Stimulated activated CD8-positive, alpha-beta memory T cell treated with anti-CD3 and anti-CD28 coated beads, Interleukin-15, amount 100 ng/mL, for 1 hour (primary cell): Measurements from ENCODE around the gene SNORC.

ENCODE experiments used
- DNase-seq: peaks from one replicate; pipeline ENCODE4 v3.0.0-alpha.2; 2020; ENCODE audit warnings: low read depth

The SNORC gene

GRCh38 chr2:232882505-232883115 is 12.5 kb downstream of the SNORC start:
- no peak for DNase-seq

DNA sequence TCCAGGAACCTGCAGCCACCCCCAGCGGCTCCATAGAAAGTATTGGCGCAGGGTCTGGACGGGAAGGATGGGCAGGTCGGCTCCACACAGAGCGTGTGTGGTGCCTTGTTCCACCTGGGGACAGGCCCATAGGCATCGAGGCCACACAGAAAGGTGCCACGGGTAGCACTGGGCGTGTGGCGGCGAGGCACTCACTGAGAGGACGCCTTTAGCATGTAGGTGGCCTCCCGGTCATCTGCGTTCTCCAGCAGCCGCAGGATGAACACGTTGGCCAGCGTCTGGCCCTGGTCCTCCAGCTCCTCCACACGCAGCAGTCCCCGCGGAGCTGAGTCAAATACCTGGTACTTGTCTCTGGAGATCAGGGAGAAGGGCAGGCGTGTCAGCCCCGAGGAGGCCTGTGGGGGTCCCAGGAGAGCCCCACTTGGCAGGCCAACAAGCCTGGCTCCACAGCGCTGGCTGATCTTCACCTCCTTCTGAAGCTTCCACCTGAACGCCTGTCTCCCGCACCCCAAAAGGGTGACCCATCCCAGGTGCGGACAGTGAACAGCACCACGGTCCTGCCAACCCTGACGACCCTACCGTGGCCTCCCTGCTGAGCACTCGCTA is 13.2 kb downstream of the SNORC start:
- no peak for DNase-seq

GRCh38 chr2:232884001-232884421 is 13.9 kb downstream of the SNORC start:
- DNase-seq: no peak

- no peak for DNase-seq
Observed at GRCh38 chr2:232884549-232885263, 14.6 kb downstream of the SNORC start.

- DNase-seq: no peak
Observed at GRCh38 chr2:232885264-232885961, 15.3 kb downstream of the SNORC start.

DNA sequence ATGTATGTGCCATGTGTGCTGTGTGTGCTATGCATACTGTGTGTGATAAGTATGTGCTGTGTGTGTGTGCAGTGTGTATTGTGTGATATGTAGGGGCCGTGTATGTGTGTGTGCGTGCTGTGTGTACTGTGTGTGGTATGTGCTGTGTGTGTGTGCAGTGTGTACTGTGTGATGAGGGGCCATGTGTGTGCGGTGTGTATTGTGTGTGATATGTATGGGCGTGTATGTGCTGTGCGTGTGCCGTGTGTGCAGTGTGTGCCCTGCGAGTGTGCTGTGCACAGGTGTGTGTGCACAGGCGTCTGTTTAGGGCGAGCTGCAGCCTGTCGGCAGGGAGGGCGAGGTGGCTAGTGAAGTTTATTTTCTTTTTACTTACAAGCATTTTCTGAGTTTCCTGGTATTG is 16.1 kb downstream of the SNORC start:
- DNase-seq: no peak

DNA sequence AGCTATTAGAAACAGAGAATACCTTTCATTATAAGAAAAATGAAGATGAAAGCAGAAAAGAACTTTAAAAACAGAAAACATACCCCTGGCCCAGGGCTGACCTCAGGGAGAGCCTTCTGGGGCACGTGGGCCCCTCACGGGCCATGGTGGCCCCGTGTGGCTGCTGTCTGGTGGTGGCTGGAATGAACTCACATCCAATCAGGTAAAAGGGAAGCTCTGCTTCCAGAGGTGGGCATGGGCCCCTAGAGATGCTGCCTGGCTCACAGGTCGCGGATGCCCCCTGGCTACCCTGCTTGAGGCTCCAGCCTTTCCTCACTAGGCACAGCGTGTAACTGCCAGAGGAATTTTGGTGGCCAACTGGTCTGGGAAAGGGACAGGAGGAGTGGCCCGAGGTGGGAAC is 16.6 kb downstream of the SNORC start:
- no peak for DNase-seq

DNA sequence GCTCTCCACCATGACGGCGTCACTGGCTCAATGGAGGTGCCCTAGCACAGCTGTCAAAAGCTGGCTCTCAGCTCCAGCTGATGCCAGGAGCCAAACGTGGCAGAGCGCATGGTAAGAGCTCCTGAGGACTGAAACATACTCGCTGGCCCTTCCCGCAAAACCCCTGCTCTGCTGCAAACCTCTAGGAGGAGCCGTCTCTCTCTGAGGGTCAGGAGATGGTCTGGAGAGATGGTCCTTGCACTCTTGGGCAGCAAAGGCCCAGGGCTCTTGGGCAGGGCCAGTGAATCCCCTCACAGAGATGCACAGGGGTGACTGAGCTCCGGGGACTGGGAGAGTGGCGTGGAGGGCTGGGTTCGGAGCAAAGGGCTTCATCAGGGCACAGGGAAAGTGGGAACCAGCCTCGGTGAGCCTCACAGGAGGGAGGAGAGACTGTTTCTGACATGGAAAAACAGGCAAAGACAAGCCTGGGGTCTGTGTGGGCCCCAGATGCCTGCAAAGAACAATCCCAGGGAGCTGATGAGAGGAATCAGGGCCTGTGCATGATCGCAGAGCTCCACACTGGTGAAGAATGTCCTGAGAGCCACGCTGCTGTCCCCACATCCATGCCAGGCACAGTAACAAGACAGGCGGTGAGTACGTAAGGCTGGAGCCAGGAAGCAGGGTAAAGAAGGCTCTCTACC is 17.2 kb downstream of the SNORC start:
- DNase-seq: no peak

DNA sequence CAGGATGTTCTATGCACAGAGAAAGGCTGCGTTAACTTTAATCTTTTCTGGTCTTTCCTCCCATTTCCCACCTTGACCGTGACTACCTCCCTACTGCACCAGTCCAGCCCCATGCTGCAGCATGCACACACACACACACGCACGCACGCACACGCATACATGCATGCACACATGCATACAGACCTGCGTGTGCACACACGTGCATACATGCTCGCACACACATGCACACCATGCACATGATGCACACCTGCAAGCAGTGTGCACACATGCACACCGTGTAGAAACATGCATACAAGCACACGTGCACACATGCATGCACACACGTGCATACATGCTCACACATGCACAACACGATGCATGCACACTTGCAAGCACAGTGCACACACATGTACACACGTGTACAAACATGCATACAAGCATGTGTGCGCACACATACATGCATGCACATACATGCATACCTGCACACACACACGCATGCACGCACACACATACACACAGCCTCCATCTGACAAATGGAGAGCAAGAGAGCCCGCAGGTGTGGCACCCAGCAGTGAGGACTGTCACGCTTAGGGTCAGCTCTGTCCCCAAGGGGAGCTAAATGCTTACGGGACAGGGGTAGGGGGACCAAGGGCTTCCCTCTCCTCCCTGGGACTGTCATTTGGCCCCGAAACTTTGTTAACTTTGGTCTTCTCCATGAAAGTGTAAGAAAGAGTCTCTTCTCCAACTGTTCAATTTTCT is 18.2 kb downstream of the SNORC start:
- no peak for DNase-seq

GRCh38 chr2:232888839-232889529 is 18.9 kb downstream of the SNORC start:
- no peak for DNase-seq

GRCh38 chr2:232889876-232890401 is 19.9 kb downstream of the SNORC start:
- DNase-seq: no peak

DNA sequence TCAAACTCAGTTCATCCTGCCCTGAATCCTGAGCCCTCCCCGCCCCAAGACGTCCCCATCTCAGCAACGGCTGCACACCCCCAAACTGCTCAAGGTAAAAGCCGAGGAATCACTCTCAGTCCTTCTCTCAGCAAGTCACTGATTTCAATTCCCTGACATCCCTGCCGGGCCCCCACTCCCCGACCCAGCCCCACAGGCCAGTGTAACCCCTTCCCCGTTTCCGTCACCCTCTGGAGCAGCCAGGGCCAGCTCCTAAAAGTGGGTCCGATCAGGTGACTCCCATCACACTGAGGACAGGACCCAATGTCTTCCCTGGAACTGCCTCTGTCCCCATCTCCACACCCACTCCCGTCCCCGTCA is 20.5 kb downstream of the SNORC start:
- no peak for DNase-seq

DNA sequence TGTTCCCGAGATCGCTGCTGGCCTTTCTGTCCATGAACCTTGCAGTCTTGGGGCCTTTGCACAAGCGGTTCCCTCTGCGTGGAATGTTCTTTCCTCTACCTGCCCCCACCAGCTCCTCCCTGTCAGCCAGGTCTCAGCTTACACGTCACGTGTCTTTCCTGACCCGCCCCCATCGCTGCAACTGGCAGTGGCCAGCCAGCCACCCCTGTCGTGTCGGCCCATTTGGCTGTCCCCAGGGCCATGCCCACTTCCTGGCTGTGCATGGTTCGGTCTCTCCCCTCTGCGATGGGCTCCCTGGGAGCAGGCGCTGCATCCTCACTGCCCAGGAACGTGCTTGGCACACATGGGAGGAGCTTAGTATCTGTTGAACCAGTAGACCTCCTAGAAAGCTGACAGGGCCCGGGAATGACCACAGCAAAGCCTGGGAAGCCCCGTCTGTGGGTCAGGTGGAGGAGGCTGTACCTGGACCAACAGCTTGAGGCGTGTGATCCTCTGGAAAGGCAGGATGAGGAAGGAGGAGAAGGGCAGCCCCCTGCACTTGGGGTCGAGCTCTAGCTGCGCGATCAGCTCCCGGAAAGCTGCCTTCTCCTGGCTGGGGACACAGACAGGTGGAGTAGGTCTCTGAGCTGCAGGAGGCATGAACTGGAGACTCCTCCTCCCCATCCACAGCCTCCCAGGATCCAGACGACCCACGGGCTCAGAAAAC is 21.0 kb downstream of the SNORC start:
- no peak for DNase-seq

- DNase-seq: no peak
Observed at GRCh38 chr2:232891621-232892071, 21.6 kb downstream of the SNORC start.

DNA sequence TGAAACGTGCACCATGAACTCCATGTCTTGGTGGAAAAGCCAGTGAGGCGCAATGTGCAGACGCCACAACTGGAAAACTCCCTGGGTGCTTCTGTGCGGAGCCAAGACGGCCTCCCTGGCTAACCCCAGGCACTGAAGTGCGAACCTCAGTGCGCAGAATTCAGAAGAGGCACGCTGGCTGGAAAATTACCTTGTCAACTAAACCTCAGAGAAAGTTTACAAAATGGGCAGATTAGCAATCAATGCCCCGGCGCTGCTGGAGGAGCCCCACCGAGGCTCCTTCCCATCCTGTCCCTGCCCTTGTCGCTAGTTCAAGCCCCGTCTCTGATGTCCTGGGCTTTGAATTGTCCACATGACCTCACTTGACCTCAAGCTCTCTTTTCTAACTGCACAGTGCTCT is 22.2 kb downstream of the SNORC start:
- no peak for DNase-seq

DNA sequence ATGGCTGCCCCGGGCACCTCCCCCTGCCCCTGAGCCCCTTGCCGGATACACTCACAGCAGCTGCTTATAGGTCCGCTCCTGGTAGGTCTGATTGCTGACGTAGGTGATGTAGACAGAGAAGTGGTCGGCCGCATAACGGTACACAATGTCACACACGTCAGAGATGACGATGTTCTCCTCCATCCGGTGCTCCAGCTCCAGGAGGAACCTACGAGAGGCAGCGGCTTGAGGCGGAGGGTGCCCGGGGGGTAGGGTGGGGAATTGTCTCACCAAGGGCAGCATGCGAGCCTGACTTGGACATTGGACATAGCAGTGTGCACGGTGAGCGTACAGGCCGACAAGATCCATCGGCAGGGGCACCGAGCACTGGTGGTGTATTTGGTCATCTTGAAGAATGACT is 22.8 kb downstream of the SNORC start:
- no peak for DNase-seq

- no peak for DNase-seq
Observed at GRCh38 chr2:232893834-232894233, 23.8 kb downstream of the SNORC start.

GRCh38 chr2:232894251-232894650 is 24.2 kb downstream of the SNORC start:
- no peak for DNase-seq

DNA sequence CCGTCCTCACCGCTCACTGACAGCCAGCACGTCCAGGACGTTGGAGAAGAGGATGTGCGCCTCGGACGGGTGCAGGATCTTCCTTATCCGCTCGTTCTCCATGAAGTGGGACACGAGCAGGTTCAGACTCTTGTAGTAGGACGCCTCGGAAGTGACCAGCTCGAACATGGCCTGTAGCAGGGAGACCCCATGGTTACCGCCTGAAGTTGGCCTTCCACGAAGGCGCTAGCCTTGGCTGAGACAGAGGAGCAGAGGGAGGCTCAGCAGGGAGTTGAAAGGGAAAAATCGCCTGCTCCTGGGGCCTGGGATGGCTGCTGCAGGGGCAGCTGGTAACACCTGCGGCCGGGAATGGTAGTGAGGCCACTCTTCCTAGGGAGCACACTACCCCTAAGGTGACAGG is 24.7 kb downstream of the SNORC start:
- DNase-seq: no peak

- DNase-seq: no peak
Observed at GRCh38 chr2:232896111-232896510, 26.0 kb downstream of the SNORC start.
